Measurements from ENCODE around the gene NPTN. TPM values are rescaled to one million over a fixed set of nuclear protein-coding genes. Genes with fewer than 3 reads are reported as not detected.

The NPTN gene
- total RNA-seq, 1 donor from 2014 or later, result 211 TPM

DNA sequence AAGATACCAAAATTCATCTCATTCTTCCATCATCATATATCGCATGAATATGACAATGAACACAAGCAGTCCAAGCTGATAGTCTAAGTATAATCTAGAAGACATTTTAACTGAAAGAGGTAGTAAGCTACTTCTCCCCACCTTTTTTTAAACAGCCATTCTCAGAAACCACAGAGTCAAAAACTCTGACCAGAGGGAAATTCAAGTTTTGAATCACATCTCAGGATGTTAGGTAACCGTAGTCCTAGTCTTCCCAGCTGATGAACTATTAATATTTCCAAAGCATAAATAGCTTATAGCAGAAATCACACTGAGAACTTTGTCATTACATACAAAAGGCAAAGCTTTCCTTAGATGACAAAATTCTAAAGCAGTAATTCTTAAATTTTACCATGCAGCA is 25.8 kb downstream of the NPTN start:
- intact Hi-C loops (cut with DNase I), result no loop called here
- ATAC-seq (no peak), DNase-seq (ENCODE audit: missing footprints) (no peak)

- DNase-seq (ENCODE audit: missing footprints), result no peak
- intact Hi-C loops (cut with DNase I), result no loop called here
- ATAC-seq, result no peak
These were observed 27.3 kb downstream of the NPTN start for GRCh38 chr15:73605759-73606436.

DNA sequence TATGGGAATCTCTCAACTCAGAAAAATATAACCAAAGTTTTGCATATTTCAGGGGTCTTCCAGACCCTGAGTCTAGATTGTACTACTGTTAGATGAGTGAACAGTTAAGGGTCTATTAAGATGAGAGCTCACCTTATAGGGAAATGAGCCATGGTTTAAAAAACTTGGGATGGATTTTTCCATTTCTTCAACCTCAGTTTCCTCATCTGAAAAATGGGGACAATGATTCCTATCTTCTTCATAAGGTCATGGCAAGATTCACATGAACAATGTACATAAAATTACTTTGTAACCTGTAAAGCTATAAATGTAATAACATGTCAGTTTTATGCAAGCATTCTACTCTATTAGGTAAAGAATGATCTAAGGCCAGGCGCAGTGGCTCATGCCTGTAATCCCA is 28.7 kb downstream of the NPTN start:
- no peak for DNase-seq (ENCODE audit: missing footprints)
- ATAC-seq, result no peak
- intact Hi-C loops (cut with DNase I), result no loop called here

- intact Hi-C loops (cut with DNase I), result no loop called here
- DNase-seq (ENCODE audit: missing footprints) (no peak), ATAC-seq (peak; percentile 32)
These were observed 30.2 kb downstream of the NPTN start for GRCh38 chr15:73602992-73603391.

DNA sequence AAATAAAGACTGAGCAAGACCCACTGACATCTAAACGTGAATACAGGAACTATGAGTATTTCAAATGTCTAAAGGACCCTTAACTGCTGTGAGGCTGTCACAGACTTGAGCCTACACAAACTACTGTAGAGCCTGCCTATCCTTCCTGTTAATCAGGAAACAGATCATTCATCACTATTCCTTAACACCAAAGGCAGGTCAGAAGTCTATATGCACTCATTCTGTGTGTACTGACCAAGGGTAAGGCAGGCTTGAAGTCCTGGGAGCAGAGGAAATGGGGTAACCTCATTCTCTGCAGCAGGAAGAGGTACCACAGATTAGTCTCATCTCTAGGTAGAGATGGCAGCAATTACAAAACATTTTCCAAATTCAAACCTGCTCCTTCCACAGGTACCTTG is 30.7 kb downstream of the NPTN start:
- ATAC-seq (peak; percentile 15), DNase-seq (ENCODE audit: missing footprints) (no peak)
- intact Hi-C loops (cut with DNase I), result no loop called here

GRCh38 chr15:73601451-73602445 is 31.4 kb downstream of the NPTN start:
- DNase-seq (ENCODE audit: missing footprints) (no peak), ATAC-seq (peak; percentile 68)
- intact Hi-C loops (cut with DNase I), result no loop called here

- DNase-seq (ENCODE audit: missing footprints), result no peak
- intact Hi-C loops (cut with DNase I), result no loop called here
- no peak for ATAC-seq
These were observed 32.5 kb downstream of the NPTN start for GRCh38 chr15:73600413-73601335.

DNA sequence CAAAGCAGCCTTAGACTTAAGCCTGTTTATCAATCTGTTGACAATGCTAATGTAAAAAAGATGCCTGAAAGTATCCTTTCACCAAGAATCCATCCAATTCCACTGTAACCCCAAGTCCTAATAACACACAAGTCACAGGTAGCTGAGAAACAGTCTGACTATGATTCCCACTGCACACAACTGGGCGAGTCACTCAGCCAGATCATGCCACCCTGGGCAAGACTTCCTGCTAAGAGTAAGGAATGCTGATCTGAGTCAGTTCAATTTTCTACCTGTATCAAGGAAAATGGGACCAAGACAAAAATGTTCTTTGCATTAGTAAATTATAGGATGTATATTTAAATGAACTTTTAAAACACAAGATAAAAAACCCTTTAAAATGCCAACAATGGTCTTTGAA is 33.3 kb downstream of the NPTN start:
- intact Hi-C loops (cut with DNase I), result loop anchor here (5.0 kb wide), 1 partner anchor 32 kb away; the partner anchor contains the start of gene NPTN
- no peak for DNase-seq (ENCODE audit: missing footprints)
- ATAC-seq, result no peak

GRCh38 chr15:73598530-73599160 is 34.5 kb downstream of the NPTN start:
- intact Hi-C loops (cut with DNase I), result loop anchor here (5.0 kb wide), 1 partner anchor 34 kb away; the partner anchor contains the start of gene NPTN
- ATAC-seq (peak; percentile 35), DNase-seq (ENCODE audit: missing footprints) (no peak)

- intact Hi-C loops (cut with DNase I), result loop anchor here (5.0 kb wide), 1 partner anchor 35 kb away; the partner anchor contains the start of gene NPTN
- DNase-seq (ENCODE audit: missing footprints) (no peak), ATAC-seq (no peak)
These were observed 36.1 kb downstream of the NPTN start for GRCh38 chr15:73597036-73597638.

GRCh38 chr15:73596174-73596573 is 37.0 kb downstream of the NPTN start:
- ATAC-seq, result no peak
- no peak for DNase-seq (ENCODE audit: missing footprints)
- intact Hi-C loops (cut with DNase I), result loop anchor here (5.0 kb wide), 1 partner anchor 36 kb away; the partner anchor contains the start of gene NPTN

- no peak for DNase-seq (ENCODE audit: missing footprints)
- ATAC-seq, result no peak
- intact Hi-C loops (cut with DNase I), result no loop called here
These were observed 39.1 kb downstream of the NPTN start for GRCh38 chr15:73594109-73594508.

DNA sequence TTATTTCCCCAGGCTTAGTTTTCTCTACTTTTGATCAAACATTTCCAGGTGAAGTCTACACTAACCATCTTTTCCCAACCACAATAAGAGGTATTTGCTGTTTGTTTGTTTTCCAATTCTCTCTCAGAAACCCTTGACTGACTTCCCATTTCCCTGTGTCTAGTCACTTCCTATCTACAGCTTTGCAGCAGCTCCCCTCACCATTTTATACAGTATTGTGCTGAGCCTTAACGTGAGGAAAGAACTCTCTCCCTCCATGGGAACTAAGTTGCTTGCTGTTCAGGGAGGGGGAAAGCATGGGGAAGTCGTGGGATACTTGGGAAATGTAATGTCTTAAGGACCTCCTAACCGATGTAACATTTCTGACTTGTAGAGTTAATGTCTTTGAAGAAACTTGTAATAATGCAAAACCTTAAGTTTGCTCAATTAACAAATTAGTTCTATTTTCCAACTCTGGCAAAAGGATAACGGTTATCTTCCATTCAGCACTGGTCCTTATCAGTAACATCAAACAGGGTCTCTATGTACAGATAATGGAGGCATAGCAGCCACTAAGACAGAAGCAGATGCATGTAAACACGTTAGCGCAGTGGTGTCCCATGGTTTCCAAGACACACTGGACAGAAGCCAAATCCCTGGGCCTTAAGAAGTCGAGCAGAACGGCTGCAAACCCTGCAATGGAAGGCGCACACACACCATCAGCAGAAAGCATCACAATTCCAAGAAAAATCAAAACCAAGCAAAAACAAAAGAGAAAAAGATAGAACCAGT is 39.7 kb downstream of the NPTN start:
- ATAC-seq, result peak; percentile 56
- intact Hi-C loops (cut with DNase I), result no loop called here
- peak; percentile 53 for DNase-seq (ENCODE audit: missing footprints)

DNA sequence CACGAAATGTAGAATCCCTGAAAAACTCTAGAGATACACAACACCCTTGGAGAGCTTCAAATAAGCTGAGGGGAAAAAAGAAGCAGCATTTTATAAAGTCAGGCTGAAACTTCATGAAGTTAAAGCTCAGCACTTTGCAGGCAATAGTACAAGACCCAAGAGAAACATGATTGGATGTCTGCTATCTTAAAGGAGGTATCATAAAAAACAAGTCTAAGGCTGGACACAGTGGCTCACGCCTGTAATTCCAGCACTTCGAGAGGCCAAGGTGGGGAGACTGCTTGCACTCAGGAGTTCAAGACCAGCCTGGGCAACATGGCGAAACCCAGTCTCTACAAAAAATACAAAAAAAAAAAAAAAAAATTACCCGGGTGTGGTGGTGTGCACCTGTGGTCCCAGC is 42.9 kb downstream of the NPTN start:
- intact Hi-C loops (cut with DNase I), result no loop called here
- DNase-seq (ENCODE audit: missing footprints) (no peak), ATAC-seq (no peak)

DNA sequence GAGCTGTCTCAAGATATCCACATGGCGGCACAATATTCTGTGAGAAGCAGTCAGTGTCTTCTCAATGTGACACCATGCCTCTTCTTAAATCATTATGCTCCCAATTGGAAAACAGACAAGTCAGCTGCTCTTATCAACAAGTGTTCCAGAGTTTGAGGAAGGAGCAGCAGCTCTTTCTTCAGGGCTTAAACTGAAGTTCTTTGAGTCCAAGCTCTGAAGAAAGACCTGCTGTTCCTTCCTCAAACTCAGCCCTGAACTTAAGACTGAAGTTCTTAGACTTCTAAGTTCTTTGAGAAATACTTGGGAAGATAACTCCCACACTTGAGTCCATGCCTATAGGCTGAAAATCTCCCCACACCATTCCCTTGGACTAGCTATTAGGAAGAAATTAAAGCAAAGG is 43.4 kb downstream of the NPTN start:
- intact Hi-C loops (cut with DNase I), result no loop called here
- no peak for DNase-seq (ENCODE audit: missing footprints)
- no peak for ATAC-seq

- ATAC-seq (no peak), DNase-seq (ENCODE audit: missing footprints) (no peak)
- intact Hi-C loops (cut with DNase I), result no loop called here
These were observed 47.1 kb downstream of the NPTN start for GRCh38 chr15:73585871-73586654.

Data from Right ventricle myocardium inferior (tissue), 1 donor.